Activated CD8-positive, alpha-beta memory T cell treated with anti-CD3 and anti-CD28 coated beads for 36 hours (primary cell): ENCODE results near the gene RTN4R. TPM values are rescaled to one million over a fixed set of nuclear protein-coding genes. Genes with fewer than 3 reads are reported as not detected.
"Not testable (repeated sequence)": the region's sequence is repeated elsewhere in the genome, so short reads cannot be mapped to it uniquely, and the experiment has no call there.

ENCODE experiments used
- CTCF ChIA-PET: fragments of 350-600 bp; sonication (Branson Sonifier 250); formaldehyde crosslinking; loops from one replicate; lab custom pipeline; 2021; ENCODE audit warnings: antibody characterized with exemption; lab: Charles Lee
- POLR2A ChIA-PET: fragments of 350-600 bp; sonication (Branson Sonifier 250); formaldehyde crosslinking; loops from one replicate; lab custom pipeline; 2021; ENCODE audit warnings: antibody characterized with exemption; lab: Charles Lee
- total RNA-seq, 2 experiments: library from RNA; stranded (reverse); gene quantifications; one replicate each; pipeline ENCODE4 v1.2.3, GENCODE V29; 2021

Gene RTN4R
- total RNA-seq, 2 experiments from 2014 or later: 2.3 to 2.4 TPM

- ChIA-PET POLR2A (no interaction called here), CTCF (interaction anchor here (2.7 kb wide), 1 partner anchor 134 kb away, joined by 8 read pairs; no protein-coding TSS in a partner anchor)
Measured at GRCh38 chr22:20290578-20291248, 22.6 kb upstream of the RTN4R start.

DNA sequence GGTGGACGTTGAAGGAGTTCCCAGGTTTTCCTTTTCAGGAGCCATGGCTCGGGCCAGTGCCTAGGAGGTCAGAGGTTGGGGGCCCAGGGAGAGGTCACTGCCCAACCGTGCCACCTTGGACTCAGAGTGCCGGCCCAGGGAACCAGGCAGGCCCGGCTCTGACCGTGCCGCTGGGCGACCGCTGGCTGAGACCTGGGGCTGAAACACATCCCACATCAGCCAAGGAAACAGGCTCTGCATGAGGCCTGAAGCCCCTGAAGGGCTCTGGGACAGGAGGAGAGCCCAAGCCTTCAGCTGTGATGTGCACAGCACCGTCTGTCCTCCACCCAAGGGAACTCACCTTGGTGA is 21.9 kb upstream of the RTN4R start:
- POLR2A ChIA-PET: no interaction called here
- CTCF ChIA-PET: interaction anchor here (2.7 kb wide), 1 partner anchor 133 kb away, joined by 8 read pairs; no protein-coding TSS in a partner anchor

- CTCF ChIA-PET: interaction anchor here (2.7 kb wide), 1 partner anchor 132 kb away, joined by 8 read pairs; no protein-coding TSS in a partner anchor
- POLR2A ChIA-PET: not testable (repeated sequence)
Measured at GRCh38 chr22:20289182-20290044, 21.3 kb upstream of the RTN4R start.

DNA sequence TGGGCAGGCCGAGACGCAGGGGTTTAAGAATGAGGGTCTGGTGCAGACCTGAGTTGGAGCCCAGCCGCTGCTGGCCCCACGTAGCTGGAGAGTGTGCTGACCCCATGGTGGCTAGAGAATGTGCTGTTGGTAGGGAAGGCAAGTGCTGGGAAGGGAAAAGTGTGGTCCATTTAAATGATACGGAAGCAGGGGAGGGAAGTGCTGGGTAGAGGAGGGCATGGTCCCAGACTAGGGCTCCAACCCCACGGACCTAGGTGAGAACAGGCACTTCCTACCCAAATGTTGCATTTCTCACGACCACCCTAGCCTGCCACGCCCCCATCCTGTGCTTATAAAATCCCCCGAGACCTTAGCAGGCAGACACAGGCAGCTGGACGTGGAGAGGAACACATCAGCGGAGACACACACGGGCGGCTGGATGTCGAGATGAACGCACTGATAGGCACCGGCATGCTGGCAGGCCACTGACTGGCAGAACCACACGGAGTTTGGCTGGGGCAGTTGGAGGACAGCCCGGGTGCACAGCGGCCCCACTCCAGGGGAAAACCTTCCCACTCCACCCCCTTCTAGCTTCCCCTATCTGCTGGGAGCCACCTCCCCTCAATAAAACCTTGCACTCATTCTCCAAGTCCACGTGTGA is 18.8 kb upstream of the RTN4R start:
- CTCF ChIA-PET, POLR2A ChIA-PET: not testable (repeated sequence)

GRCh38 chr22:20286312-20286660 is 18.2 kb upstream of the RTN4R start:
- CTCF ChIA-PET: interaction anchor here (0.7 kb wide), 1 partner anchor 129 kb away, joined by 4 read pairs; no protein-coding TSS in a partner anchor
- POLR2A ChIA-PET: not testable (repeated sequence)

- CTCF ChIA-PET: interaction anchor here (0.5 to 3.2 kb wide), 5 partner anchors 9 to 176 kb away, joined by 3 to 21 read pairs (median 4); no protein-coding TSS in a partner anchor
- POLR2A ChIA-PET: not testable (repeated sequence)
Measured at GRCh38 chr22:20285473-20286311, 17.6 kb upstream of the RTN4R start.

DNA sequence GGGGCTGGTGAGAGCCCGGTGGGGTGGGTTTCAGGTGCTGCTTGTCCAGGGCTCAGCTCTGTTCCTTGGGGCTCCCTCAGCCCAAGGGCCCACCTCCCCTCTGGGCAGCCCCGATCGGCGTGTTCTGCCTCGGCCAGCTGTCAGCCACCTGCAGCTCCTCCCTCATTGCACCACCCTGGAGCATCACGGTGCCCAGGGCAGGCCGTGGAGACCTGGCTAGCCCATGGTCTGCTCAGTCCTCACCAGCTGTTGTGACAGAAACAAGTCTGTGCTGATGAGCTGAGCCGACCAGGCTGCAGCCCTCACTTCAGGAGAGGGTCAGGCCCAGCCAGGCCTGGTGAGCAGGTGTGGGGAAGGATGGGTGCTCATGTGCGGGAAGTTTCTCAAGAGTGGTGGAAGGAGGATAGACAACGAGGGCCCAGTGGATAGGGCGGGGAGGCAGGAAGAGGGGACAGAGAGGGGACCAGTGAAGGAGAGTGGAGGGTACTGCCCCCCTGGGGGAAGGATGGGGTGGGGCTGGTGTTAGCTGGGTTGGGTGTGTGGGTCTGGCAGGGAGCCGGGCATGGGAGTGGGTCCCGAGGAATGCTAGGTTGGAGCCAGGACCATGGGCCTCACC is 16.5 kb upstream of the RTN4R start:
- ChIA-PET POLR2A (no interaction called here), CTCF (interaction anchor here (0.6 to 3.2 kb wide), 4 partner anchors 26 to 216 kb away, joined by 3 to 21 read pairs (median 4); no protein-coding TSS in a partner anchor)

DNA sequence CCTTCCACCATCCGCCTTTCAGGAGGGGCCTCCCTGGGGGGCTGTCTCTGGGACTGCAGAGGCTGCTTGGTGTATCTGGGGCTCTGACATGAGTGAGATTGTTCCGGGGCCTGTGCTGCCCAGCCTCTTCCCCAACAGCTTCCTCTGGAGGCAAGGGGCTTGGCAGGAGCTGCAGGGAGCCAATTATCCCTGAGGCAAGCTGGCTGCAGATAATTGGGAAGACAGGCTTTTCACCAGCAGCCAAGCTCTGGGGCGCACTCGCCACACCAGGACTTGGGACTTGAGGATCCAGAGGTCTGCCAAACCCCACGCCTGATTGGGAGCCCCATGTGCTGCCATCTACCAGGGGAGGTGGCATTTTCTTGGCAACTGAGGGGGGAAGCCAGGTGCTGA is 15.6 kb upstream of the RTN4R start:
- ChIA-PET POLR2A (no interaction called here), CTCF (interaction anchor here (0.9 to 3.2 kb wide), 4 partner anchors 25 to 127 kb away, joined by 3 to 21 read pairs (median 3); no protein-coding TSS in a partner anchor)

- CTCF ChIA-PET: interaction anchor here (0.9 to 3.2 kb wide), 3 partner anchors 35 to 126 kb away, joined by 3 to 21 read pairs (median 3); no protein-coding TSS in a partner anchor
- POLR2A ChIA-PET: no interaction called here
Measured at GRCh38 chr22:20282901-20283673, 15.0 kb upstream of the RTN4R start.

GRCh38 chr22:20281891-20282290 is 13.8 kb upstream of the RTN4R start:
- POLR2A ChIA-PET: no interaction called here
- CTCF ChIA-PET: interaction anchor here (1.6 kb wide), 1 partner anchor 36 kb away, joined by 3 read pairs; no protein-coding TSS in a partner anchor

DNA sequence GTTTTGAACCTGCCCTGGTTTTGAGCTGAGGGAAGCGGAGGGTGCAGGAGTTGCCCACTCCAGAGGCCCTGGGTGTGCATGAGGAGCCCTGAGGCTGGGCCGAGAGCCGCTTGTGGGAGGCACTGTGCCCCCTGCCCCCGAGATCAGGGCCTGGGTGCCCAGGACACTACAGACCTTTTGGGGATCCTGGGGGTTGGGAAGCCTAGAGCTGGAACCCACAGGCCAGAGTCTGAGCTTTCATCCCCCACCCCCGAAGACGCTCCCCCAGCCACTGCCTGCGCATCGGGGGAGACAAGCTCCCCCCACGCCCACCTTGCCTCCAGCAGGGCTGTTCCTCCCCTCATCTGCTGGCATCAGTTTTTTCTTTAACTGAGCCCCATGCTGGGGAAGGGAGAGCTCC is 13.4 kb upstream of the RTN4R start:
- CTCF ChIA-PET, POLR2A ChIA-PET: not testable (repeated sequence)

- CTCF ChIA-PET: no interaction called here
Measured at GRCh38 chr22:20280866-20281265, 12.7 kb upstream of the RTN4R start.

GRCh38 chr22:20280163-20280562 is 12.0 kb upstream of the RTN4R start:
- CTCF ChIA-PET: interaction anchor here (1.0 kb wide), 1 partner anchor 123 kb away, joined by 3 read pairs; no protein-coding TSS in a partner anchor
- POLR2A ChIA-PET: not testable (repeated sequence)

More at GRCh38 chr22:20280866-20281265, 12.7 kb upstream of the RTN4R start:
- POLR2A ChIA-PET: no interaction called here

- CTCF ChIA-PET: interaction anchor here (1.0 kb wide), 1 partner anchor 123 kb away, joined by 3 read pairs; no protein-coding TSS in a partner anchor
- POLR2A ChIA-PET: no interaction called here
Measured at GRCh38 chr22:20279662-20280134, 11.6 kb upstream of the RTN4R start.

DNA sequence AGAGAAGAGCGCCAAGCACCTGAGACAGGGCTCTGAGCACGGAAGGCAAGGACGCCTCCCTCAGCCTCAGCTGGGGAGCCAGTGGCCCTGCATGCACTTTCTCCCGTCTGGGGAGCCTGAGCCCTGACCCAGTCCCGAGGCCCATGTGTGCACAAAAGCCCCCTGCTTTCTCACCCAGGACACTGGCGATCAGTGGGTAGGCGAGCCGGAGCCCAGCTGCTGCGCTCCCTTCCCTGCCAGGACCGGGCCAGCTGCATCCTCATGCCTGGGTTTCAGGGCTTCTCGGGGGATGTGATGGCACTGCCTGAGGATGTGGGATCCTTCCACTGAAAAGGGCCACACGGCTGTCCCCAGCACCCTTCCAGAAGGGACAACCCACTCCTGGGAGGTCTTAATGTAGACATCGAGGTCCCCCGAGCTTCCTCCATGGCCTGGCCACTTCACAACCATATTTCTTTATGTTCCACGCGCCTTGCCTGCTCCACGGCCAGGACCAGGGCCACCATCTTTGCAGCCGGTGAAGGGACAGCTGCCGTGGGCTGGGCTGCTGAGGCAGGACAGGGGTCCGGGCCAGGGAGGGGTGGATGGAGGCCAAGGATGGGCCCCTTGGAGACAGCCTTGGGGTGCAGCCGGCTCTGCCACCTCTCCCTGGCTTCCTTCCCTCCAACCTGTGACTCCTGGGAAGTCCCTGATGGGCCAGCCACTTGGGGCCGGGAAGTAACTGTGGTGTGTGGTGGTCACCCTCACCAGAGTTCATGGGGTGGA is 10.8 kb upstream of the RTN4R start:
- POLR2A ChIA-PET: not testable (repeated sequence)
- CTCF ChIA-PET: interaction anchor here (1.0 kb wide), 1 partner anchor 122 kb away, joined by 3 read pairs; no protein-coding TSS in a partner anchor

DNA sequence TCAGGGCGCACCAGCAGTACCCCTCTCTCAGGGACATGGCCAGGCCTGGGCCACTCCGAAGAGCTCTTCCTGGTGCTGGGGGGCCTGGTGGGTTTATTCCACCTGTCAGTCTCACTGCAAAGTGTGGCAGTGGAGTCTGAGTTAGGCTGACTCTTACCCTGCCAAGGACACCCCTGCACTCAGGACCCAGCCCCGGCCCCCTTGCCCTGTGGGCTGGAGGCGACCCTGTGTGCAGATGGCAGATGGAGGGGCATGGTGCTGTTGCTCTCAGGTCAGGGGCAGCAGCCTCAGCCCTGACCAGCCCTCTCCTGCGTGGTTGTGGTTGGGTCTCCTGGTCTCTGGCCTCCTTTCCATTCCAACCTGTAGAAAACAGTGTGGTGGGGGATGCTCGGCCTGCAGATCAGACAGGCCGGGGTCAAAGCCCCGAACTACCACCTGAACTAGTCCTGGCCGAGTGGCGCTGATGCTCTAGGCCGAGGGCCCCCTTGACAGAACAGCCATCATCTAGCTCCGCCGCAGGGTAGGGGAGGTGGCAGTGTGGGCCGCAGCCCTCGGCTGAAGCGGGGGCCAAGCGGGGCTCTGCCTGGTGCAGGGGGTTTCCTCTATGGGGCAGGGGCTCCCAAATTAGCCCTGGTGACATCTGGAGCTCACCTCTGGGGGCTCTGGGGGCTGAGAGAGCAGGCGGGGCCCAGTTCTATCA is 10.0 kb upstream of the RTN4R start:
- CTCF ChIA-PET, POLR2A ChIA-PET: not testable (repeated sequence)
